Measurements from ENCODE around the gene TFF1. TPM values are rescaled to one million over a fixed set of nuclear protein-coding genes. Genes with fewer than 3 reads are reported as not detected.

TFF1 gene
- total and polyA plus RNA-seq, 11 donors = not detected

GRCh38 chr21:42314616-42315295 is 51.6 kb downstream of the TFF1 start:
- Histone ChIP-seq H3K27ac (peak overlapping the region in 1 of 12 donors; percentile 10), H3K36me3 (no peaks in the 10 kb centered on the region), H3K27me3 (peaks cover 0 to 4% (median 0%) of the 10 kb centered on the region in 9 donors), H3K9me3 (no peaks in the 10 kb centered on the region), H3K4me1 (peaks cover 0 to 25% (median 10%) of the 10 kb centered on the region in 12 donors), H3K4me3 (peak overlapping the region in 1 of 12 donors; percentile 21)
- intact Hi-C loops (cut with DNase I) = loop anchor here in 5 of 10 donors (5.0 to 10.0 kb wide), 4 partner anchors 130 to 167 kb away; no protein-coding TSS in a partner anchor
- ATAC-seq = no peak
- no peak for DNase-seq
- TF ChIP-seq CTCF (IDR thresholded peaks at IDR 0.05) (no peak), POLR2A (IDR thresholded peaks at IDR 0.05) (no peak)
- WGBS, 4 donors = 90 to 97% (median 94%) methylated on average over 6 of the region's 6 CpGs

GRCh38 chr21:42313501-42313969 is 52.8 kb downstream of the TFF1 start:
- DNase-seq = peak in 1 of 5 donors; percentile 43

GRCh38 chr21:42312626-42313104 is 53.7 kb downstream of the TFF1 start:
- H3K36me3 ChIP-seq = no peaks in the 10 kb centered on the region
- H3K9me3 ChIP-seq = no peaks in the 10 kb centered on the region
- H3K27ac ChIP-seq = no peak overlapping the region
- 78 to 85% (median 83%) methylated on average over 9 to 16 of the region's 16 CpGs for WGBS, 4 donors
- H3K4me3 ChIP-seq = no peak overlapping the region
- no peak for DNase-seq
- no peak for ATAC-seq
- H3K4me1 ChIP-seq = peaks cover 0 to 30% (median 16%) of the 10 kb centered on the region in 12 donors
- intact Hi-C loops (cut with DNase I) = loop anchor here in 5 of 10 donors (5.0 to 10.0 kb wide), 4 partner anchors 132 to 165 kb away; no protein-coding TSS in a partner anchor
- peaks cover 0 to 19% (median 2%) of the 10 kb centered on the region in 9 donors for H3K27me3 ChIP-seq
- TF ChIP-seq CTCF (IDR thresholded peaks at IDR 0.05) = no peak
- no peak for TF ChIP-seq POLR2A (IDR thresholded peaks at IDR 0.05)

More at GRCh38 chr21:42313501-42313969, 52.8 kb downstream of the TFF1 start:
- H3K27ac ChIP-seq = no peak overlapping the region
- peaks cover 0 to 12% (median 2%) of the 10 kb centered on the region in 9 donors for H3K27me3 ChIP-seq
- H3K4me1 ChIP-seq = peaks cover 0 to 30% (median 15%) of the 10 kb centered on the region in 12 donors
- no peak for TF ChIP-seq CTCF (IDR thresholded peaks at IDR 0.05)
- no peak for TF ChIP-seq POLR2A (IDR thresholded peaks at IDR 0.05)
- peak overlapping the region in 1 of 12 donors; percentile 13 for H3K4me3 ChIP-seq
- 18 to 29% (median 26%) methylated on average over 10 to 13 of the region's 13 CpGs for WGBS, 4 donors
- no peaks in the 10 kb centered on the region for H3K36me3 ChIP-seq
- no peaks in the 10 kb centered on the region for H3K9me3 ChIP-seq
- no peak for ATAC-seq
- intact Hi-C loops (cut with DNase I) = loop anchor here in 5 of 10 donors (5.0 to 10.0 kb wide), 4 partner anchors 131 to 166 kb away; no protein-coding TSS in a partner anchor

Other genes with a start within 250 kb of the TFF1 start
- 10 to 100 TPM in 7 of 9 donors, 1 to 10 TPM in 2; 3.3 to 25.3 (median 13.5) TPM for gene ABCG1, start 147.4 kb downstream of the TFF1 start, total RNA-seq
- 10 to 100 TPM in 1 of 2 donors, 1 to 10 TPM in 1; 7.2 to 21.7 TPM for gene ABCG1, start 147.4 kb downstream of the TFF1 start, polyA plus RNA-seq
- gene TFF3, start 51.1 kb downstream of the TFF1 start, total RNA-seq = 10 to 100 TPM in 1 of 9 donors, 1 to 10 TPM in 6, under 1 TPM in 2; 0.75 to 10.8 (median 2.8) TPM
- gene TFF3, start 51.1 kb downstream of the TFF1 start, polyA plus RNA-seq = 1 to 10 TPM; 3.0 to 3.5 TPM
- gene TFF2, start 15.5 kb downstream of the TFF1 start, total RNA-seq = not detected
- not detected for gene TFF2, start 15.5 kb downstream of the TFF1 start, polyA plus RNA-seq
- 1 to 10 TPM in 1 of 9 donors, under 1 TPM in 1, not detected in 7; 0.59 to 2.7 TPM for gene TMPRSS3, start 29.5 kb upstream of the TFF1 start, total RNA-seq
- not detected for gene TMPRSS3, start 29.5 kb upstream of the TFF1 start, polyA plus RNA-seq
- gene UBASH3A, start 37.4 kb upstream of the TFF1 start, total RNA-seq = 1 to 10 TPM in 1 of 9 donors, under 1 TPM in 1, not detected in 7; 0.86 to 2.4 TPM
- under 1 TPM; 0.04 to 0.08 TPM for gene UBASH3A, start 37.4 kb upstream of the TFF1 start, polyA plus RNA-seq
- under 1 TPM in 1 of 9 donors, not detected in 8; 0.18 TPM for gene RSPH1, start 129.7 kb upstream of the TFF1 start, total RNA-seq
- under 1 TPM in 1 of 2 donors, not detected in 1; 0.11 TPM for gene RSPH1, start 129.7 kb upstream of the TFF1 start, polyA plus RNA-seq
- 10 to 100 TPM in 1 of 9 donors, 1 to 10 TPM in 8; 3.1 to 13.0 (median 5.7) TPM for gene SLC37A1, start 147.3 kb upstream of the TFF1 start, total RNA-seq
- gene SLC37A1, start 147.3 kb upstream of the TFF1 start, polyA plus RNA-seq = 1 to 10 TPM; 2.2 TPM